Neuronal stem cell (in vitro differentiated cells): ENCODE measurements around the gene DLGAP4.
A peak's percentile ranks its signal among the peaks of the same experiment; 100 is the strongest.

ENCODE experiments used
- DNase-seq: peaks from one replicate; pipeline ENCODE4 v3.0.0-alpha.2; 2013; ENCODE audit warnings: low spot score
- H2AFZ ChIP-seq: one replicate; pipeline ENCODE4 v1.6.1; 2013; ENCODE audit warnings: mild to moderate bottlenecking, low read length, inconsistent platforms
- H2AK5ac ChIP-seq: 2 replicates; pipeline ENCODE4 v1.6.1; 2013; ENCODE audit warnings: low read depth, mild to moderate bottlenecking, inconsistent platforms, low read length, moderate library complexity, mixed read lengths
- H2BK120ac ChIP-seq: 2 replicates; pipeline ENCODE4 v1.6.1; 2013; ENCODE audit warnings: low read depth, mild to moderate bottlenecking, inconsistent platforms, low read length, moderate library complexity, mixed read lengths
- H2BK12ac ChIP-seq: one replicate; pipeline ENCODE4 v1.6.1; 2013; ENCODE audit warnings: low read length, inconsistent platforms
- H2BK15ac ChIP-seq: 2 replicates; pipeline ENCODE4 v1.6.1; 2013; ENCODE audit warnings: mild to moderate bottlenecking, low read length, inconsistent platforms, mixed read lengths
- H2BK5ac ChIP-seq: one replicate; pipeline ENCODE4 v1.6.1; 2013; ENCODE audit warnings: inconsistent platforms, mild to moderate bottlenecking, low read length, moderate library complexity
- H3K14ac ChIP-seq: one replicate; pipeline ENCODE4 v1.6.1; 2013; ENCODE audit warnings: low read length, inconsistent platforms
- H3K18ac ChIP-seq: 2 replicates; pipeline ENCODE4 v1.6.1; 2013; ENCODE audit warnings: low read length, inconsistent platforms
- H3K23ac ChIP-seq: 2 replicates; pipeline ENCODE4 v1.6.1; 2013; ENCODE audit warnings: low read depth, mild to moderate bottlenecking, mixed read lengths, low read length, inconsistent platforms; ENCODE audit not compliant: poor library complexity
- H3K27ac ChIP-seq: replicated peaks from 3 replicates; pipeline ENCODE4 v1.5.1; 2013; ENCODE audit warnings: low read length, inconsistent platforms
- H3K27me3 ChIP-seq, 3 experiments: 2 replicates each; pipeline ENCODE4 v1.6.1; 2013; ENCODE audit warnings: low read length in 3 of 3, mild to moderate bottlenecking in 2 of 3, inconsistent platforms in 1 of 3, low read depth in 1 of 3, mixed read lengths in 1 of 3, moderate library complexity in 1 of 3; ENCODE audit not compliant: control insufficient read depth in 3 of 3, insufficient read depth in 3 of 3
- H3K36me3 ChIP-seq, 2 donors: replicated peaks in 1 of 2; 2 replicates each; pipeline ENCODE4 v1.6.1; 2013; ENCODE audit warnings: low read length in 2 of 2; ENCODE audit not compliant: control insufficient read depth in 2 of 2, insufficient read depth in 2 of 2
- H3K4ac ChIP-seq: 2 replicates; pipeline ENCODE4 v1.6.1; 2013; ENCODE audit warnings: inconsistent platforms, mild to moderate bottlenecking, low read length, moderate library complexity
- H3K4me1 ChIP-seq, 2 donors: 1 replicate in 1 of 2; 2 replicates in 1 of 2; pipeline ENCODE4 v1.6.1; 2013; ENCODE audit warnings: low read length in 2 of 2, low read depth in 1 of 2; ENCODE audit not compliant: control insufficient read depth in 2 of 2, insufficient read depth in 1 of 2
- H3K4me2 ChIP-seq: one replicate; pipeline ENCODE4 v1.6.1; 2013; ENCODE audit warnings: mild to moderate bottlenecking, low read length, inconsistent platforms; ENCODE audit not compliant: insufficient read depth, poor library complexity, severe bottlenecking
- H3K4me3 ChIP-seq, 2 donors: 2 replicates each; pipeline ENCODE4 v1.5.1; 2013; ENCODE audit warnings: low read length in 2 of 2, mild to moderate bottlenecking in 2 of 2, inconsistent platforms in 1 of 2, moderate library complexity in 1 of 2
- H3K79me1 ChIP-seq: one replicate; pipeline ENCODE4 v1.6.1; 2013; ENCODE audit warnings: low read depth, mild to moderate bottlenecking, inconsistent platforms, low read length, moderate library complexity
- H3K9ac ChIP-seq: one replicate; pipeline ENCODE4 v1.6.1; 2013; ENCODE audit warnings: mild to moderate bottlenecking, low read depth, low read length, inconsistent platforms; ENCODE audit not compliant: poor library complexity
- H3K9me3 ChIP-seq, 2 donors: replicated peaks in 1 of 2; 2 replicates each; pipeline versions ENCODE3 to v1.6.1; 2013; ENCODE audit warnings: low read length in 2 of 2, mild to moderate bottlenecking in 2 of 2, inconsistent platforms in 1 of 2, low read depth in 1 of 2, mixed read lengths in 1 of 2, moderate library complexity in 1 of 2; ENCODE audit not compliant: control insufficient read depth in 2 of 2, insufficient read depth in 1 of 2
- H4K8ac ChIP-seq: one replicate; pipeline ENCODE4 v1.6.1; 2013; ENCODE audit warnings: low read depth, mild to moderate bottlenecking, inconsistent platforms, low read length, moderate library complexity
- H4K91ac ChIP-seq: one replicate; pipeline ENCODE4 v1.6.1; 2013; ENCODE audit warnings: low read length, low read depth, mild to moderate bottlenecking, inconsistent platforms; ENCODE audit not compliant: poor library complexity
- WGBS, 2 donors: extraction: QIAGEN DNeasy Blood & Tissue Kit; methylation state at CpG; one replicate each; pipeline ENCODE4 v1.1.7; 2013; ENCODE audit warnings: missing lambda C conversion rate in 2 of 2, mixed read lengths in 1 of 2; ENCODE audit not compliant: insufficient read length in 2 of 2, insufficient replicate concordance in 1 of 2; ENCODE audit errors: extremely low coverage in 2 of 2; 5-methylcytosine and 5-hydroxymethylcytosine counted together

The DLGAP4 gene

GRCh38 chr20:36310215-36310981 is 4.3 kb downstream of the DLGAP4 start:
- H3K14ac ChIP-seq = no peak overlapping the region
- no peak overlapping the region for H3K18ac ChIP-seq
- WGBS, 2 donors = no CpG with 5 or more reads among the region's 8 CpGs
- no peak overlapping the region for H2AK5ac ChIP-seq
- H3K23ac ChIP-seq = no peak overlapping the region
- no peak overlapping the region for H3K4ac ChIP-seq
- peaks cover 4 to 11% of the 10 kb centered on the region in 2 donors for H3K4me1 ChIP-seq
- no peak overlapping the region for H2AFZ ChIP-seq
- no peak for DNase-seq
- H2BK15ac ChIP-seq = no peak overlapping the region
- H4K8ac ChIP-seq = no peak overlapping the region
- no peak overlapping the region for H3K27ac ChIP-seq
- H3K27me3 ChIP-seq = peaks cover 6 to 75% (median 26%) of the 10 kb centered on the region in 3 experiments
- no peaks in the 10 kb centered on the region for H3K36me3 ChIP-seq
- H3K4me2 ChIP-seq = no peak overlapping the region
- no peak overlapping the region for H2BK5ac ChIP-seq
- no peak overlapping the region for H3K9ac ChIP-seq
- H4K91ac ChIP-seq = no peak overlapping the region
- H3K79me1 ChIP-seq = peaks cover 2% of the 10 kb centered on the region
- H2BK120ac ChIP-seq = no peak overlapping the region
- peaks cover 0 to 4% of the 10 kb centered on the region in 2 donors for H3K9me3 ChIP-seq
- no peak overlapping the region for H2BK12ac ChIP-seq
- no peak overlapping the region for H3K4me3 ChIP-seq

GRCh38 chr20:36311141-36311853 is 5.2 kb downstream of the DLGAP4 start:
- Histone ChIP-seq H3K23ac (no peak overlapping the region), H3K18ac (no peak overlapping the region), H3K27ac (no peak overlapping the region), H3K27me3 (peaks cover 5 to 69% (median 21%) of the 10 kb centered on the region in 3 experiments), H3K9me3 (peaks cover 0 to 4% of the 10 kb centered on the region in 2 donors), H2BK5ac (no peak overlapping the region), H2BK120ac (no peak overlapping the region), H3K9ac (no peak overlapping the region), H3K4me3 (no peak overlapping the region), H4K91ac (no peak overlapping the region), H3K4me1 (peaks cover 4 to 7% of the 10 kb centered on the region in 2 donors), H3K14ac (no peak overlapping the region), H2BK15ac (no peak overlapping the region), H3K4ac (no peak overlapping the region), H3K4me2 (no peak overlapping the region), H4K8ac (no peak overlapping the region), H2AK5ac (peak overlapping the region; percentile 75), H2BK12ac (no peak overlapping the region), H2AFZ (no peak overlapping the region), H3K36me3 (no peaks in the 10 kb centered on the region), H3K79me1 (peaks cover 2% of the 10 kb centered on the region)
- DNase-seq = no peak
- no CpG with 5 or more reads among the region's 17 CpGs for WGBS, 2 donors

- peaks cover 3 to 61% (median 14%) of the 10 kb centered on the region in 3 experiments for H3K27me3 ChIP-seq
- H3K4me3 ChIP-seq = no peak overlapping the region
- no peaks in the 10 kb centered on the region for H3K36me3 ChIP-seq
- H3K27ac ChIP-seq = no peak overlapping the region
- H3K23ac ChIP-seq = peak overlapping the region; percentile 85
- peaks cover 0 to 4% of the 10 kb centered on the region in 2 donors for H3K9me3 ChIP-seq
- H4K91ac ChIP-seq = no peak overlapping the region
- no peak overlapping the region for H3K18ac ChIP-seq
- H3K14ac ChIP-seq = no peak overlapping the region
- H2BK5ac ChIP-seq = no peak overlapping the region
- H3K4ac ChIP-seq = no peak overlapping the region
- no peak overlapping the region for H3K4me2 ChIP-seq
- DNase-seq = no peak
- H2BK12ac ChIP-seq = no peak overlapping the region
- H2BK15ac ChIP-seq = no peak overlapping the region
- no peak overlapping the region for H3K9ac ChIP-seq
- H2AK5ac ChIP-seq = peak overlapping the region; percentile 75
- no CpG with 5 or more reads among the region's 22 CpGs for WGBS, 2 donors
- peaks cover 0 to 7% of the 10 kb centered on the region in 2 donors for H3K4me1 ChIP-seq
- H2BK120ac ChIP-seq = no peak overlapping the region
- H3K79me1 ChIP-seq = peaks cover 2% of the 10 kb centered on the region
- no peak overlapping the region for H4K8ac ChIP-seq
- H2AFZ ChIP-seq = no peak overlapping the region
Measured at GRCh38 chr20:36311854-36312723, 6.0 kb downstream of the DLGAP4 start.
